NB4 (cell line): ENCODE measurements around the gene LRRC36.

ENCODE experiments used
- DNase-seq: peaks from one replicate; pipeline ENCODE4 v3.0.0; 2010; ENCODE audit warnings: low read depth
- H3K4me3 ChIP-seq: one replicate; pipeline ENCODE4 v1.5.1; 2011; ENCODE audit warnings: mild to moderate bottlenecking, low read depth, low read length, moderate library complexity
- CTCF ChIP-seq: IDR thresholded peaks from one replicate; pipeline ENCODE4 v1.5.1; 2012; ENCODE audit warnings: low read depth, low read length
- MAX ChIP-seq: IDR thresholded peaks from 2 replicates; pipeline ENCODE4 v1.6.1; 2011; ENCODE audit warnings: low read depth, low read length
- MYC ChIP-seq: IDR thresholded peaks from 2 replicates; pipeline ENCODE4 v1.6.1; 2011; ENCODE audit warnings: low read depth, low read length
- POLR2A ChIP-seq: IDR thresholded peaks from 2 replicates; pipeline ENCODE4 v1.6.1; 2011; ENCODE audit warnings: mild to moderate bottlenecking; ENCODE audit not compliant: insufficient read length; ENCODE audit errors: extremely low read depth

The LRRC36 gene

GRCh38 chr16:67429053-67429798 lies 102.6 kb downstream of the LRRC36 start:
- DNase-seq = no peak
- H3K4me3 ChIP-seq = no peak overlapping the region
- TF ChIP-seq POLR2A = no peak

GRCh38 chr16:67429799-67430503 lies 103.3 kb downstream of the LRRC36 start:
- no peak overlapping the region for H3K4me3 ChIP-seq
- TF ChIP-seq CTCF = no peak
- no peak for TF ChIP-seq POLR2A
- TF ChIP-seq MYC = no peak
- no peak for TF ChIP-seq MAX
- no peak for DNase-seq

- DNase-seq = no peak
- TF ChIP-seq MAX (no peak), MYC (no peak), CTCF (no peak), POLR2A (no peak)
- no peak overlapping the region for H3K4me3 ChIP-seq
Observed at GRCh38 chr16:67430504-67430976, 103.9 kb downstream of the LRRC36 start.

- TF ChIP-seq POLR2A (no peak), MAX (no peak), MYC (no peak), CTCF (no peak)
- no peak within 1 kb of the TSS for H3K4me3 ChIP-seq
- peak; percentile 41 for DNase-seq
Observed at GRCh38 chr16:67430977-67431774, 104.6 kb downstream of the LRRC36 start, which contains the start of gene HSD11B2. Gene HSD11B2, plus strand, starts transcription at chr16:67431121. Its CDS starts 128 bp downstream, at chr16:67431249.

- DNase-seq = no peak
- no peak overlapping the region for H3K4me3 ChIP-seq
- TF ChIP-seq MYC = no peak
- no peak for TF ChIP-seq POLR2A
Observed at GRCh38 chr16:67431775-67432505, 105.3 kb downstream of the LRRC36 start.

- no peak overlapping the region for H3K4me3 ChIP-seq
- TF ChIP-seq CTCF (no peak), POLR2A (no peak), MYC (no peak)
- no peak for DNase-seq
Observed at GRCh38 chr16:67432506-67432890, 105.9 kb downstream of the LRRC36 start.
